ENCODE data around the gene GABRA5. TPM values are rescaled to one million over a fixed set of nuclear protein-coding genes. Genes with fewer than 3 reads are reported as not detected.

GABRA5 gene
- total RNA-seq, 1 experiment from 2014 or later: not detected

Other genes starting within 250 kb of the GABRA5 start
- gene GABRB3, start 94.0 kb upstream of the GABRA5 start, total RNA-seq (2014; rRNA removed; shearing (Covaris generic)): 0.12 TPM in 1 of 2 replicates, not detected in the other
- not detected in 2 replicates for gene GABRG3, start 104.1 kb downstream of the GABRA5 start, total RNA-seq (2014; rRNA removed; shearing (Covaris generic))